Measurements from ENCODE around the gene EZH2.

Gene EZH2

DNA sequence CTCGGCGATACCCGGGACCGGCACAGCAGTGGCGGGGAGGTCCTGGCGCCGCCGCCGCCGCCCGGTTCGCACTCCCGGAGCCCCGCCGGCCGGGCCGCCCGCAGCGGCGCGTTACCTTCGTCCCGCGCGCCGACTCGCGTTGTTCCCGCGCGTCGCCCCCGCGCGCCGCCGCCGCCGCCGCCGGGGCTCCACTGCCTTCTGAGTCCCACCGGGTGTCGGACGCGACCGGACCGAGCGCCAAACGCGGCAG, at the start of gene EZH2:
Gene EZH2 (minus strand): TSS at position 243 of the 250 bp plus-strand sequence. CDS start 36,993 bp downstream, outside the sequence.
- DNase-seq, result no peak

GRCh38 chr7:148931470-148931869, 47.4 kb upstream of the EZH2 start:
- no peak for DNase-seq

GRCh38 chr7:148930335-148930734, 46.2 kb upstream of the EZH2 start:
- DNase-seq, result no peak

DNA sequence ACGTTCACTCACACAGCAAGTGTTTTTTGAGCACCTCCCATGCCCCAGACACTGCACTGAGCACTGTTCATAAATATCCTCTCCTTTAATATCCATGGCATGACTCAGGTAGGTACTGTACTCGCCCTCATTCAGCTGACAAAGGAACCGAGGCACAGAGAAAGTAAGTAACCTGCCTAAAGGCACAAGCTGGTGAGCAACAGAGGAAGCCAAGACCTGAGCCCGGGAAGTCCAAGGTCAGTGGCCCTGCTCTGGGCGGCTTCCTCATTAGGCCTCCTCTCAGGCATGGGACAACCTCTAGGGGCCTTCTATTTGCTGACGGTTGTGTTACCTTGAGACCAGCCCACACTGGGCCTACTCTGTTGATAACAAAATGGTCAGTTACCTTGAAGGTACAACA, 45.1 kb upstream of the EZH2 start:
- no peak for DNase-seq

DNA sequence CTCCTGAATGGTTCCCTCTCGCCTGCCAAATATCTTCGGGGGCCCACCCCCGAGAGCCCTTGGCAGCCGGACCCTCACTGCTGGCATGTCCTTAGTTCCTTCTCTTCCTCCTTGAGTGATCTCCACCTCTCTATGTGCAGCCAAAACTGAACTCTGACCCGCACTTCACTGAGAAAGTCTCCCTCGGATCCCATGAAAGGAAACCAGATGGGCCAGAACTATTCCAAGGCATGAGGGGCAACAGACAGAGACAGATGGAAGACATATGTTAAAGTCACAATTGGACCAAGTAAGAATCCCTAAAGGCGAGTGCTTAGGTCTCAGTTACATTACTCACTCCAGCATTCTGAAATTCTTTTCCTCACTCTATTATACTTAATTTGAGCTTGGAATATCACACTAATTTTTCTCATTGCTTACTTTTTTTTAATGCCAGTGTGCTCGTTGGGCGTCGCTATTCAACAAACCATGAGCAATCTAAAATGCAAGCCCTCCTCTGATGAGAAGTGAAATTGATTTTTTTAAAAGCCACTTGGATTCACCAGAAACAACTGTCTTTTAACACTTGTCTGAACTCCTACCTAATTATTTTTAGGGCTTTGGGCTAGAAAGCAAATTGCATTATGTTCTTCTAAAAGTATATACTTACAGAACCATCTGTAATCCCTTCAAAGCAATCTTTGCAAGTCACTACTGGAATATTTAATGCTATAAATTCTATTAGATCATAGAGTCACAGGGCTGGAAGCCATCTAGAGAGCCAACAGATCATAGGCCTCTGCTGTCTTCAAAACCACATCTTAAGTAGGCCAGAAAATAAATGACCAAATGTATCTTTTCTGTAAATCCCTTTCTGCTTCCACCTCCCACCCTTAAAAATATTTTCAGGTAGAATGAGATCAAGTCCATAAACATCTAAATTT, 43.3 kb upstream of the EZH2 start:
- DNase-seq, result no peak

DNA sequence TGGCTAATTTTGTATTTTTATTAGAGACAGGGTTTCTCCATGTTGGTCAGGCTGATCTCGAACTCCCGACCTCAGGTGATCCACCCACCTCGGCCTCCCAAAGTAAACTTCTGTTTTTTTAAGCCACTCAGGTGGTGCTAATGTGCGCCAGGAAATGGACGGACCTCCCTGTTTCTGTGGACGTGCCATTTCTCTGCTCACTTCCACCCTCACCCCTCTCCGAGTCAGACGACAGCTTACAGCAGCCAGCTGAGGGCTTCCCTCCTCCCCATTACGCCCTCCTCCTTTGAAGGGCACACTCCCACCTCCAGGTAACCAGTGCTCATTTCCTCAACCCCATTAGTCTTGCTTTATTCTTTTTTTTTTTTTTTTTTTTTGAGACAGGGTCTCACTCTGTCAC, 41.7 kb upstream of the EZH2 start:
- no peak for DNase-seq

DNA sequence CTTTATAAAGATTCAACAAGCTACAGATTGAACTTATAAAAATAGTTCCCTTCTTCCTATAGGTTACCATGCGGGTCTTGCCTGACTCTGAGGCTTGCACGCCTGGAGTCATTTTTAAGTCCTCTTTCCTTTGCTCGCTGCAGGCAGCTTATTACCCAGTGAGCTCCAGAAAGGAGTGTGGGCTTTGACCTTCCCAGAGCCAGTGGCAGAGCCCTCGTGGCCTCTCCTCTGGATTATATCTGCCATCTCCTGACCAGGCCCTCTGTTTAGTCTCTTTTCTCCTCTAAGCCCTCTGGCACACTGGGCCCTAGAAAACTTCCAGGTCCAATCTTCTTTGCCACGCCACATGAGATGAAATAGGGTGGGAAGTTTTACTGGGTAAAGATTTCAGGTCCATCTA, 39.9 kb upstream of the EZH2 start:
- DNase-seq, result no peak

DNA sequence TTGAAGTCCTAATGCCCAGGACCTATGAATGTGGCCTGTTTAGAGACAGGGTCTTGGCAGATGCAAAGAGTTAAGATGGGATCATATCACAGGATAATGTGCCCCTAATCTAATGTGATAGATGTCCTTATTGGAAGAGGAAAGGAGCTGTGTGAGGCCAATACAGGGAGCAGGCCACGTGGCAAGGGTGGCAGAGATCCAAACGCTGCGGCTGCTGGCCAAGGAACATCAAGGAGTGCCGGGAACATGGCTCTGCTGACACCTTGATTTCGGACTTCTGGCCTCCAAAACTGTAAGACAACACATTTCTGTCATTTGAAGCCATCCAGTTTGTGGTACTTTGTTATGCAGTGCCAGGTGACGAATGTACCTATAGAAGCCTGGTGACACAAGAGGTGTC, 37.7 kb upstream of the EZH2 start:
- DNase-seq, result no peak

GRCh38 chr7:148921189-148921588, 37.1 kb upstream of the EZH2 start:
- DNase-seq, result no peak

GRCh38 chr7:148919859-148920258, 35.8 kb upstream of the EZH2 start:
- no peak for DNase-seq

DNA sequence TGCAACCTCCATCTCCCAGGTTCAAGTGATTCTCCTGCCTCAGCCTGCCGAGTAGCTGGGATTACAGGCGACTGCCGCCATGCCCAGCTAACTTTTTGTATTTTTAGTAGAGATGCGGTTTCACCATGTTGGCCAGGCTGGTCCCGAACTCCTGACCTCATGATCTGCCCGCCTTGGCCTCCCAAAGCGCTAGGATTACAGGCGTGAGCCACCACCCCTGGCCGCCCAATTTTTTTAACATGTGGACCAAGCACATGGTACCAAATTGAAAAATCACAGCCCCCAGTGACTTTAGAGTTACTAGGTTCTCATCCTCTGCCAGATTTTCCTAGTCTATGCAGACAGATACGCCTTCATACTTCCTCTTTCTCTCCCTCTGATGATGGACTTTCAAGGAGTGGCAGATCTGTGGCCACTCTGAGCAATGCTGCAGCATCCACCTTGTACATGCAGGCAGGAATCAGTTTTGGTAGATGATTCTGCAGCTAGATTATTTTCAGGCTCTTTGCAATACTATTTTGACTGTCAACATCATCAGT, 34.0 kb upstream of the EZH2 start:
- DNase-seq, result no peak

DNA sequence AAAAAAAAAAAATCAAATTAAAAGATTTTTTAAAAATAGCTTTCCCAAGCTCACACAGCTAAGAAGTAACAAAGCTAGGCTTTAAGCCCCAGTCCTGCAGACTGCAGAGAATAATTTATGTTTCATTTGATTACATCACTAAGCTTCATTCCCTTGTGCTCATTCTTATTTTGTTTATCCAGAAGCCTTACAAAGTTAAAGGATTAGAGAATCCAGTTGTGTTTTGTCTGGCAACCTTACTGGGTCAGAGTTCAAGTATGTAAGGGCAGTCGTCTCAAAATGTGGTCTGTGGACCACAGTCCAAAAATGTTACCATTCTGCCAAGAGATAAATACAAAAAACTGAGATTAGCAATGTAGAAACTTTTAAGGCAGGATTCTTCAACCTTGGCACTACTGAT, 32.1 kb upstream of the EZH2 start:
- no peak for DNase-seq

DNA sequence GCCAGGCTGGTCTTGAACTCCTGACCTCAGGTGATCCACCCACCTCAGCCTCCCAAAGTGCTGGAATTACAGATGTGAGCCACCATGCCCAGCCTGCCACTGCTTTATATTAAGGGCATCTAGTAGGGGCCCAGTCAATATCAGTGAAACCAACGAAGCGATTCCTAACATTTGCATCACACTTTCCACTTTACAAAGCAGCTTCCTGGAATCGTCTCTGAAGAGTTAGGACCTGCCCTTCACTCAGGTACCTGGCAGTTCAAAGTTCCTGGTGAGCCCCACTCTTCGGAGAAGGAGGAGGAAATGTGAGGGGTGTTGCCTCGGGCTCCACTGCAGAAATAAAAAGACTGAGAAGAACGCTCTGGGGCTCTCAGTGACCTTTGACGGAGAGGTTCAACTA, 31.1 kb upstream of the EZH2 start:
- no peak for DNase-seq

- no peak for DNase-seq
These were observed 30.2 kb upstream of the EZH2 start for GRCh38 chr7:148914208-148914777.

DNA sequence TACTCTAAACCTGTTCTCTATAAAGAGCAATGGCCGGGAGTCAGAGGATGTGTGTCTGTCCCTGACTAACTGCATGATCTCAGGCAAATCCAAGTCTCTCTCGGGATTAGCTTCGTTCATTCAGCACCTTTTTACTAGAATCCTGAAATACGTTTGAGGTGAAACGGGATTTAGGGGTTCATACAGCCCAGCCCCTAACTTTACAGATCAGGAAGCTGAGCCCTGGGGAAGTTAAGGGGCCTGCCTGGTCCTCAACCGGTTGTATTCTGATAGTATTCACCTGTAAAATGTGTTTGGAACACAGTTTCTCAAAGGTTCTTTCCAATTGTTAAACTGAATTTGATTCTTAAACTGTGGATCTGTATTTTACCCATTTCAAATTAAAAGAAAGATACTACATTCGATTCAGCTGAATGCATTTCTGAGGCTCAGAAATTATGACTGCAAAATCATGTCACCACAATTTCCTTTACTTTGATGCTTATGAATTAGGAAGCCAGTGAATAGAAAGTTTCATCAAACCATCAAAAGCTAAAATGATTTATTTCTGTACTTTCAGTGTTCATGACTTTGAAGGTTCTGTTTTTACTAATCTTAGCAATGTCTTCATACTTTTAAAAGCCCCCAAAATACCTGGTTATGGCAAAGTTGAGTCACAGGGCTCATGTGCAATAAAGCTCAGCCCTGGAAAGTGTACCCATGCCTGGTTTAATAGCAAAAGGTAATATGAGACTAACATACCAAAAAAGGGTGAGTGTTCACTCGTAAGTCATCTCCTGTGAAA, 28.9 kb upstream of the EZH2 start:
- DNase-seq, result no peak

DNA sequence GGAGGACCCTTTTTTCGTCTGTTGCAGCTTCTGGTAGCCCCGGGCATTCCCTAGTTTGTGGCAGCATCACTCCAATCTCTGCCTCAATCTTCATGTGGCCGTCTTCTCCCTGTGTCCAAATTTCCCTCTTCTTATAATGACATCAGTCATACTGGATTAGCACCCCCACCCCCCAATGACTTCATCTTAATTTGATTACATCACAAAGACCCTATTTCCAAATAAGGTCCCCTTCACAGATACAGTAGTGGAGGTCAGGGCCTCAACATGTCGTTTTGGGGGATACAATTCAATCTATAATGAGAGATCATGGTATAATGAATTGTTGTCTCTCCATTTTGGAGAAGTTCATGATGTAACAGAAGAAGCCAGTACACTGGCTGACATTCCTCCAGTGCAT, 28.1 kb upstream of the EZH2 start:
- DNase-seq, result no peak

DNA sequence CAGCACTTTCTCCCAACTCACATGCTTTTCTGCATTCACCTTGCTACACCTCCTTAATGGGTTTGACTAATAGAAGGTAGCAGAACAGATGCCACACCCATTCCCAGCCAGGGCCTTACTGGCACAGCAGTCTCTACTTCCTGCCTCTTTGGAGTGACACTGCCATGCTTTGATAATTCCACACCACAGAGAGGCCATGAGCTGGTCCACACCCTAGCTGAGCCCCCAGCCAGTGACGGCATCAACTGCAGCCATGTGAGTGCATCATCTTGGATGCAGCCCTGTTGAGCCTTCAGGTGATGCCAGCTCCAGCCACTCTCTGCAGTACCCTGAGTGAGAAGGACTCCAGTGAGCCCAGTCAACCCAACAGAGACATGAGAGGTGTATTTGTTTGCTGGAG, 27.5 kb upstream of the EZH2 start:
- no peak for DNase-seq

DNA sequence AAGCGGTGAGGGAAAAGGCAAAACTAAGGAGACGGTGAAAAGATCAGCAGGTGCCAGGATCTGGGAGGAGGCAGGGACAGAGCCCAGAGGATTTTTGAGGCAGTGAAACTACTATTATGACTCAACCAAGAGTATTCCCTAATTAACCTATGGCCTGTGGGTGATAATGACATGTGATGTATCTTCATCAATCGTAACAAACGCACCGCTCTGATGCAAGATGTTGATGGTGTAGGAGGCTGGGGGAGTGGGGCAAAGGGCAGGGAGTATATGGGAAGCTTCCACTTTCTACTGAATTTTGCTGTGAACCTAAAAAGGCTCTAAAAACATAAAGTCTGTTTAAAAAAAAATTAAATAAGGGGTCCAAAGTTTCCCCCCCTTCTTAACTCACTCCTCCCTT, 25.5 kb upstream of the EZH2 start:
- DNase-seq, result no peak

- no peak for DNase-seq
These were observed 22.8 kb upstream of the EZH2 start for GRCh38 chr7:148906707-148907498.

GRCh38 chr7:148905093-148905666, 21.1 kb upstream of the EZH2 start:
- DNase-seq, result no peak

- no peak for DNase-seq
These were observed 19.4 kb upstream of the EZH2 start for GRCh38 chr7:148903504-148903903.

GRCh38 chr7:148901178-148901577, 17.1 kb upstream of the EZH2 start:
- DNase-seq, result no peak
